Stimulated activated CD4-positive, alpha-beta T cell treated with anti-CD3 and anti-CD28 coated beads, TNF-alpha, amount 100 ng/mL, for 1 hour (primary cell): ENCODE data around the gene BBS5.

Experiments used
- DNase-seq, 3 donors: peaks; one replicate each; pipeline ENCODE4 v3.0.0-alpha.2; 2020; ENCODE audit warnings: low read depth in 3 of 3, low spot score in 1 of 3

The BBS5 gene

DNA sequence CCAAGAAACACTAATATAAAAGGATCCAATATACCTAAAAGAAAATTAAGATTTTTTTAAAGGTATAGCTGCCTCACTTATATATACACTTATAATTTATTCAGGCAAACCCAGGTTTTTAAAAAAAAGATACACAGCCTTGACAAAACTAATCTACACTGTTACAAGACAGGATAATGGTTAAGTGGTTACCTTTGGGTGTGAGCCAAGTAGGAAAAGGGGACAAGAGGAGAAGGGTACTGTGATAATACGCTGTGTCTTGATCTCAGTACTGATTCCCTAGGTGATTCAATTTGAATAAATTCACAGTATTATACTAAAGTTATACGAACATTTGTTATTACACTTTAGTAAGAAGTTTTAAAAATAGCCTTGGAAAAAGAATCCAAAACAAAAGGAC is 60.9 kb downstream of the BBS5 start:
- no peak for DNase-seq

DNA sequence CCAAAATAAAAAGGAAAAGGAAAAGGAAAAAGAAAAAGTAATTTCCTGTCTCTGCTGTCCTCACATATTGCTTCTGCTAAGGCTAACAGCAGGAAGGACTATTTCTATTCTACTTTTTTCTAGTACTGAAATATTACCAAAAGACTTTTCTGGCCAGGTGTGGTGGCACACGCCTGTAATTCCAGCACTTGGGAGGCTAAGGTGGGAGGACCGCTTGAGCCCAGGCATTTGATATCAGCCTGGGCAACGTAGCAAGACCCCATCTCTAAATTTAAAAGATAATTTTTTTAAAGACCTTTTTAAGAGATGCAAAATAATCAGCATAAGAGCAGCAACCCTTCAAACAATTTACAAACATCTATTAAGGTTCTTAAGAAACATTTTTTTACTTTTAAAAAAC is 63.1 kb downstream of the BBS5 start:
- DNase-seq = no peak

DNA sequence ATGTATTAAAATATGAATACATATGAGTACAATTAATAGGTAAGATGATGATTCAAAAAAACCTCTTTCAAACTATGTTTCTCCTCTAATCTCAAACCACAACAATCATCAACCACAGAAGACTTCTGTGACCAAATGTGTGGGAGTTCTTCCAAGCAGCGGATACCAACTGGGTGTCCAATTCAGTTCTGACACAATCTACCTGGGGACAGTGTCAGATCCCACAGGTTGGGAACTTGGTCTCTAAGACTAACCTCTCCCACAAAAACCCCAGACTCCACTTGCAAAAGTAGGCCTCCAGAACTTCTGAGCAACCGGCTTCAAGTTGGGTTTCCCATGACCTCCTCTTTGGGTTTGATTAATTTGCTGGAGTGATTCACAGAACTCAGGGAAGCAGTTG is 67.5 kb downstream of the BBS5 start:
- DNase-seq = no peak
